Nephron (organoid): Measurements from ENCODE around the gene MROH2A.

Source experiments
- H3K27ac Mint-ChIP-seq, 3 experiments: 2 replicates each; pipeline ENCODE4 v1.8.0; 2020; ENCODE audit warnings: mixed read lengths in 3 of 3, mild to moderate bottlenecking in 2 of 3, moderate library complexity in 1 of 3
- H3K27me3 Mint-ChIP-seq: 2 replicates; pipeline ENCODE4 v1.8.0; 2021; ENCODE audit warnings: low read depth, mild to moderate bottlenecking, moderate library complexity, mixed read lengths
- H3K36me3 Mint-ChIP-seq: 2 replicates; pipeline ENCODE4 v1.8.0; 2020; ENCODE audit warnings: low read depth, mixed read lengths
- H3K4me1 Mint-ChIP-seq: 2 replicates; pipeline ENCODE4 v1.8.0; 2020; ENCODE audit warnings: mixed read lengths
- H3K4me3 Mint-ChIP-seq, 3 experiments: 2 replicates each; pipeline ENCODE4 v1.8.0; 2020; ENCODE audit warnings: mild to moderate bottlenecking in 3 of 3, mixed read lengths in 3 of 3, moderate library complexity in 2 of 3
- H3K9me3 Mint-ChIP-seq: 2 replicates; pipeline ENCODE4 v1.8.0; 2020; ENCODE audit warnings: mixed read lengths
- CTCF ChIP-seq, 3 experiments: fragments of 200-600 bp; sonication (generic); IDR thresholded peaks; one replicate each; pipeline ENCODE4 v1.5.0; 2021; ENCODE audit warnings: antibody characterized with exemption in 3 of 3; ENCODE audit not compliant: unreplicated experiment in 3 of 3

Gene MROH2A

DNA sequence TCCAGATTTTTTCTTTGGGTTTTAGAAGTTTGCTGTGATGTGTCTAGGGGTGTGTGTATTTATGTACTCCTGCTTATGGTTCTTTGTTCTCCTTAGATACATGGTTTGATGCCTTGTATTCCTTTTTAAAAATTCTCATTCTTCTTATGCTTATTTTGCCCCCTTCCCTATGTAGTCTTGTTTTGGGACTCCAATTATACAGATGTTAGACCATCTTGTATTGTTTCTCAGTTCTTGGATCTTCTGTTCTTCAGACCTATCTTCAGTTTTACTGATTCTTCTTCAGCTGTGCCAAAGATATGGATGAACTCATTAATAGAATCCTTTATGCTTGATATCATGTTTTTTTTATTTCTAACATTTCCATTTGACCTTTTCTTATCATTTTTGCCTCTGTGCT is 104.2 kb downstream of the MROH2A start:
- no peaks in the 10 kb centered on the region for H3K4me1 Mint-ChIP-seq
- no peaks in the 10 kb centered on the region for H3K36me3 Mint-ChIP-seq
- TF ChIP-seq CTCF (IDR thresholded peaks at IDR 0.05; ENCODE audit: unreplicated experiment in 3 of 3) = no peak
- H3K27me3 Mint-ChIP-seq = peaks cover 8% of the 10 kb centered on the region
- H3K9me3 Mint-ChIP-seq = peaks cover 30% of the 10 kb centered on the region
- H3K4me3 Mint-ChIP-seq = no peak overlapping the region
- no peak overlapping the region for H3K27ac Mint-ChIP-seq
